MM.1S (cell line): ENCODE data around the gene SEMA6A.

Source experiments
- DNase-seq: peaks from one replicate; pipeline ENCODE4 v3.0.0-alpha.2; 2015
- H2AFZ ChIP-seq: fragments of 300-600 bp; sonication (generic); 2 replicates; pipeline ENCODE4 v1.6.0; 2016; ENCODE audit warnings: antibody characterized with exemption, low read length
- H3F3A ChIP-seq: fragments of 300-600 bp; sonication (generic); 2 replicates; pipeline ENCODE4 v1.6.1; 2016; ENCODE audit warnings: mild to moderate bottlenecking, antibody characterized with exemption, low read length, moderate library complexity, mixed read lengths; ENCODE audit not compliant: insufficient read depth
- H3K27ac ChIP-seq: fragments of 300-600 bp; sonication (generic); 2 replicates; pipeline ENCODE4 v1.5.1; 2016; ENCODE audit warnings: mild to moderate bottlenecking, low read length
- H3K27me3 ChIP-seq: fragments of 300-600 bp; sonication (generic); replicated peaks from 2 replicates; pipeline ENCODE4 v1.6.0; 2016; ENCODE audit warnings: low read length; ENCODE audit not compliant: insufficient read depth
- H3K36me3 ChIP-seq: fragments of 300-600 bp; sonication (generic); replicated peaks from 2 replicates; pipeline ENCODE4 v1.6.1; 2016; ENCODE audit warnings: mild to moderate bottlenecking, low read length, mixed read lengths; ENCODE audit not compliant: insufficient read depth
- H3K4me1 ChIP-seq: fragments of 300-600 bp; sonication (generic); 2 replicates; pipeline ENCODE4 v1.6.1; 2016; ENCODE audit warnings: low read length, mixed read lengths
- H3K4me2 ChIP-seq: fragments of 300-600 bp; sonication (generic); 2 replicates; pipeline ENCODE4 v1.6.0; 2016; ENCODE audit warnings: low read depth, low read length
- H3K4me3 ChIP-seq: fragments of 300-600 bp; sonication (generic); 2 replicates; pipeline ENCODE4 v1.5.1; 2016; ENCODE audit warnings: low read length, mixed read lengths
- H3K79me2 ChIP-seq: fragments of 300-600 bp; sonication (generic); 2 replicates; pipeline ENCODE4 v1.6.1; 2016; ENCODE audit warnings: mixed run types, low read length, mixed read lengths
- H3K9ac ChIP-seq: fragments of 300-600 bp; sonication (generic); 2 replicates; pipeline ENCODE4 v1.6.1; 2016; ENCODE audit warnings: low read length, mixed read lengths
- H3K9me2 ChIP-seq: fragments of 300-600 bp; sonication (generic); replicated peaks from 2 replicates; pipeline ENCODE4 v1.6.1; 2016; ENCODE audit warnings: mild to moderate bottlenecking, low read length, mixed read lengths; ENCODE audit not compliant: insufficient read depth
- H3K9me3 ChIP-seq: fragments of 300-600 bp; sonication (generic); replicated peaks from 2 replicates; pipeline ENCODE4 v1.6.1; 2016; ENCODE audit warnings: mild to moderate bottlenecking, low read length, mixed read lengths; ENCODE audit not compliant: insufficient read depth
- H4K20me1 ChIP-seq: fragments of 300-600 bp; sonication (generic); 2 replicates; pipeline ENCODE4 v1.6.1; 2016; ENCODE audit warnings: mild to moderate bottlenecking, low read length, moderate library complexity, mixed read lengths; ENCODE audit not compliant: insufficient read depth
- CTCF ChIP-seq: fragments of 300-600 bp; sonication (generic); IDR thresholded peaks from 2 replicates; pipeline ENCODE4 v1.5.1; 2016; ENCODE audit warnings: antibody characterized with exemption, low read length, mixed read lengths
- EZH2 ChIP-seq: fragments of 300-600 bp; sonication (generic); optimal IDR thresholded peaks from 2 replicates; pipeline ENCODE3; 2017; ENCODE audit warnings: low read depth, mild to moderate bottlenecking, antibody characterized with exemption, low read length, mixed read lengths
- EZH2phosphoT487 ChIP-seq: fragments of 300-600 bp; sonication (generic); IDR thresholded peaks from 2 replicates; pipeline ENCODE4 v1.6.1; 2018; ENCODE audit warnings: antibody characterized with exemption, low read length

Gene SEMA6A

GRCh38 chr5:116484645-116485044 is 90.0 kb downstream of the SEMA6A start:
- H3K4me1 ChIP-seq, result no peaks in the 10 kb centered on the region
- no peak overlapping the region for H3K9ac ChIP-seq
- no peaks in the 10 kb centered on the region for H4K20me1 ChIP-seq
- H3K27me3 ChIP-seq, result no peaks in the 10 kb centered on the region
- H3K79me2 ChIP-seq, result no peaks in the 10 kb centered on the region
- no peak for DNase-seq
- H3K4me2 ChIP-seq, result no peak overlapping the region
- no peaks in the 10 kb centered on the region for H3F3A ChIP-seq
- no peaks in the 10 kb centered on the region for H3K9me3 ChIP-seq
- no peak overlapping the region for H3K4me3 ChIP-seq
- no peak overlapping the region for H3K27ac ChIP-seq
- H2AFZ ChIP-seq, result no peak overlapping the region
- TF ChIP-seq EZH2 (no peak), CTCF (no peak), EZH2phosphoT487 (no peak)
- no peaks in the 10 kb centered on the region for H3K9me2 ChIP-seq
- H3K36me3 ChIP-seq, result no peaks in the 10 kb centered on the region

GRCh38 chr5:116482394-116482793 is 92.2 kb downstream of the SEMA6A start:
- no peaks in the 10 kb centered on the region for H4K20me1 ChIP-seq
- H3K36me3 ChIP-seq, result no peaks in the 10 kb centered on the region
- H3K9ac ChIP-seq, result no peak overlapping the region
- no peaks in the 10 kb centered on the region for H3K9me2 ChIP-seq
- no peaks in the 10 kb centered on the region for H3F3A ChIP-seq
- no peaks in the 10 kb centered on the region for H3K4me1 ChIP-seq
- no peak for DNase-seq
- TF ChIP-seq EZH2, result no peak
- TF ChIP-seq CTCF, result no peak
- TF ChIP-seq EZH2phosphoT487, result no peak
- no peak overlapping the region for H2AFZ ChIP-seq
- no peaks in the 10 kb centered on the region for H3K9me3 ChIP-seq
- no peaks in the 10 kb centered on the region for H3K27me3 ChIP-seq
- H3K4me3 ChIP-seq, result no peak overlapping the region
- no peaks in the 10 kb centered on the region for H3K79me2 ChIP-seq
- H3K27ac ChIP-seq, result no peak overlapping the region
- no peak overlapping the region for H3K4me2 ChIP-seq

GRCh38 chr5:116480894-116481510 is 93.6 kb downstream of the SEMA6A start:
- no peaks in the 10 kb centered on the region for H3K79me2 ChIP-seq
- H3K36me3 ChIP-seq, result no peaks in the 10 kb centered on the region
- H3K9ac ChIP-seq, result no peak overlapping the region
- no peak overlapping the region for H3K27ac ChIP-seq
- H4K20me1 ChIP-seq, result no peaks in the 10 kb centered on the region
- no peaks in the 10 kb centered on the region for H3F3A ChIP-seq
- no peak overlapping the region for H3K4me2 ChIP-seq
- no peaks in the 10 kb centered on the region for H3K9me3 ChIP-seq
- DNase-seq, result no peak
- H3K27me3 ChIP-seq, result no peaks in the 10 kb centered on the region
- H3K4me3 ChIP-seq, result no peak overlapping the region
- TF ChIP-seq EZH2, result no peak
- TF ChIP-seq CTCF, result no peak
- no peak for TF ChIP-seq EZH2phosphoT487
- no peak overlapping the region for H2AFZ ChIP-seq
- no peaks in the 10 kb centered on the region for H3K4me1 ChIP-seq
- H3K9me2 ChIP-seq, result no peaks in the 10 kb centered on the region
